ENCODE results near the gene INPP5E. TPM values are rescaled to one million over a fixed set of nuclear protein-coding genes. Genes with fewer than 3 reads are reported as not detected.

Gene INPP5E
- total and polyA plus RNA-seq, 8 donors: 3.2 to 32.1 (median 8.6) TPM

- no peak for DNase-seq
- Histone ChIP-seq H3K36me3 (peaks cover 76 to 94% (median 86%) of the 10 kb centered on the region in 4 donors), H3K27ac (no peak overlapping the region), H3K27me3 (no peaks in the 10 kb centered on the region), H3K9me3 (no peaks in the 10 kb centered on the region), H3K4me3 (no peak overlapping the region), H3K4me1 (peaks cover 31 to 62% (median 44%) of the 10 kb centered on the region in 4 donors)
- 85 to 91% (median 89%) methylated on average over 25 to 34 of the region's 34 CpGs for WGBS, 5 donors
- intact Hi-C loops (cut with DNase I; ENCODE audit: low total_unique reads): no loop called here
- no peak for TF ChIP-seq CTCF (IDR thresholded peaks at IDR 0.05)
- TF ChIP-seq POLR2AphosphoS5 (IDR thresholded peaks at IDR 0.05): no peak
- TF ChIP-seq POLR2A (IDR thresholded peaks at IDR 0.05): no peak
- TF ChIP-seq EP300 (IDR thresholded peaks at IDR 0.05): no peak
Observed at GRCh38 chr9:136474974-136475865, 35.6 kb upstream of the INPP5E start.

- Histone ChIP-seq H3K36me3 (peaks cover 79 to 97% (median 93%) of the 10 kb centered on the region in 4 donors), H3K4me3 (no peak overlapping the region), H3K9me3 (no peaks in the 10 kb centered on the region), H3K4me1 (peaks cover 25 to 59% (median 33%) of the 10 kb centered on the region in 4 donors), H3K27ac (no peak overlapping the region), H3K27me3 (no peaks in the 10 kb centered on the region)
- intact Hi-C loops (cut with DNase I; ENCODE audit: low total_unique reads): no loop called here
- DNase-seq: no peak
- TF ChIP-seq POLR2AphosphoS5 (IDR thresholded peaks at IDR 0.05) (no peak), CTCF (IDR thresholded peaks at IDR 0.05) (no peak), POLR2A (IDR thresholded peaks at IDR 0.05) (no peak), EP300 (IDR thresholded peaks at IDR 0.05) (no peak)
- 90 to 94% (median 91%) methylated on average over 27 of the region's 27 CpGs for WGBS, 5 donors
Observed at GRCh38 chr9:136474021-136474640, 34.5 kb upstream of the INPP5E start.

- no peak for TF ChIP-seq POLR2A (IDR thresholded peaks at IDR 0.05)
- TF ChIP-seq POLR2AphosphoS5 (IDR thresholded peaks at IDR 0.05): no peak
- no peak for TF ChIP-seq CTCF (IDR thresholded peaks at IDR 0.05)
- no peak for TF ChIP-seq EP300 (IDR thresholded peaks at IDR 0.05)
- Histone ChIP-seq H3K27me3 (no peaks in the 10 kb centered on the region), H3K4me3 (no peak overlapping the region), H3K27ac (no peak overlapping the region), H3K9me3 (no peaks in the 10 kb centered on the region), H3K4me1 (peaks cover 25 to 51% (median 29%) of the 10 kb centered on the region in 4 donors), H3K36me3 (peaks cover 84 to 100% (median 99%) of the 10 kb centered on the region in 4 donors)
- WGBS, 5 donors: 81 to 88% (median 84%) methylated on average over 14 of the region's 14 CpGs
- intact Hi-C loops (cut with DNase I; ENCODE audit: low total_unique reads): no loop called here
- DNase-seq: no peak
Observed at GRCh38 chr9:136473354-136473721, 33.7 kb upstream of the INPP5E start.

- H3K27me3 ChIP-seq: no peaks in the 10 kb centered on the region
- intact Hi-C loops (cut with DNase I; ENCODE audit: low total_unique reads): no loop called here
- TF ChIP-seq CTCF (IDR thresholded peaks at IDR 0.05) (no peak), POLR2A (IDR thresholded peaks at IDR 0.05) (no peak)
- H3K36me3 ChIP-seq: peaks cover 87 to 100% (median 100%) of the 10 kb centered on the region in 4 donors
- no peaks in the 10 kb centered on the region for H3K9me3 ChIP-seq
- H3K4me1 ChIP-seq: peaks cover 24 to 46% (median 27%) of the 10 kb centered on the region in 4 donors
- WGBS, 5 donors: 73 to 82% (median 77%) methylated on average over 18 to 28 of the region's 28 CpGs
- H3K27ac ChIP-seq: no peak overlapping the region
- no peak overlapping the region for H3K4me3 ChIP-seq
- DNase-seq: no peak
Observed at GRCh38 chr9:136472640-136473353, 33.2 kb upstream of the INPP5E start.
